HL-60 (cell line): ENCODE results near the gene CCR3.

Experiments used
- CTCF ChIP-seq: IDR thresholded peaks from one replicate; pipeline ENCODE4 v1.5.1; 2011; ENCODE audit warnings: low read length, control low read depth, inconsistent platforms; ENCODE audit not compliant: insufficient read depth
- POLR2AphosphoS5 ChIP-seq: IDR thresholded peaks from 2 replicates; pipeline ENCODE4 v1.6.1; 2012; ENCODE audit warnings: low read depth
- SPI1 ChIP-seq: IDR thresholded peaks from 2 replicates; pipeline ENCODE4 v1.6.1; 2012; ENCODE audit warnings: low read depth, mild to moderate bottlenecking, borderline replicate concordance

DNA sequence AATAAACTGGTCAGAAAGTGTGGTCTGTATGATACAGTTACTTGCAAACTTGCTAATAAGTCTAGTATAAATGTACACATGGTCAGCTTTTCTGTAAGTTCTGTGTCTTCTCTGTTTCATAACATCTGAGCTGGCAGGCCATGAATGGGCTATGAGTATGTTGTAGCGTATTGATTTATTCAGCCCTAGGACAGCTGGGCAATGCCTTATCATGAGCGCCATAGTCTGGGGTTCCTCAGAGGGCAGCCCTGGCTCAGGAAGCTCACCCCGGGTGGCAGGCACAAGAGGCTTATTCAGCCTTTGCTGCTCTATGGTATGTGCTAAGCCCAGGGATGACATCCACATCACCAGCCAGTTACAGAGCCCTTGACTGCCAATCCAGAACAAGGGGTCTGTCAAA lies 61.0 kb downstream of the CCR3 start:
- no peak for TF ChIP-seq CTCF
- TF ChIP-seq SPI1, result no peak
- no peak for TF ChIP-seq POLR2AphosphoS5
